Measurements from ENCODE around the gene RAD51C. TPM values are rescaled to one million over a fixed set of nuclear protein-coding genes. Genes with fewer than 3 reads are reported as not detected.

RAD51C gene
- total RNA-seq, 2 donors from 2014 or later, result 24.3 to 29.3 TPM

- Histone ChIP-seq H3K4me1 (peaks cover 0 to 13% of the 10 kb centered on the region in 2 donors), H3K27ac (peak within 1 kb of the TSS in 1 of 2 donors; percentile 26), H3K9me3 (no peaks in the 10 kb centered on the region), H3K4me3 (peak within 1 kb of the TSS; percentile 70 to 71), H3K27me3 (no peaks in the 10 kb centered on the region), H3K36me3 (no peaks in the 10 kb centered on the region)
- DNase-seq (ENCODE audit: low spot score), result no peak
- no peak for TF ChIP-seq CTCF (IDR thresholded peaks at IDR 0.05)
Measured at GRCh38 chr17:58755577-58756245, 63.3 kb downstream of the RAD51C start, which contains the start of gene PPM1E. PPM1E (plus strand) TSS chr17:58755854.

DNA sequence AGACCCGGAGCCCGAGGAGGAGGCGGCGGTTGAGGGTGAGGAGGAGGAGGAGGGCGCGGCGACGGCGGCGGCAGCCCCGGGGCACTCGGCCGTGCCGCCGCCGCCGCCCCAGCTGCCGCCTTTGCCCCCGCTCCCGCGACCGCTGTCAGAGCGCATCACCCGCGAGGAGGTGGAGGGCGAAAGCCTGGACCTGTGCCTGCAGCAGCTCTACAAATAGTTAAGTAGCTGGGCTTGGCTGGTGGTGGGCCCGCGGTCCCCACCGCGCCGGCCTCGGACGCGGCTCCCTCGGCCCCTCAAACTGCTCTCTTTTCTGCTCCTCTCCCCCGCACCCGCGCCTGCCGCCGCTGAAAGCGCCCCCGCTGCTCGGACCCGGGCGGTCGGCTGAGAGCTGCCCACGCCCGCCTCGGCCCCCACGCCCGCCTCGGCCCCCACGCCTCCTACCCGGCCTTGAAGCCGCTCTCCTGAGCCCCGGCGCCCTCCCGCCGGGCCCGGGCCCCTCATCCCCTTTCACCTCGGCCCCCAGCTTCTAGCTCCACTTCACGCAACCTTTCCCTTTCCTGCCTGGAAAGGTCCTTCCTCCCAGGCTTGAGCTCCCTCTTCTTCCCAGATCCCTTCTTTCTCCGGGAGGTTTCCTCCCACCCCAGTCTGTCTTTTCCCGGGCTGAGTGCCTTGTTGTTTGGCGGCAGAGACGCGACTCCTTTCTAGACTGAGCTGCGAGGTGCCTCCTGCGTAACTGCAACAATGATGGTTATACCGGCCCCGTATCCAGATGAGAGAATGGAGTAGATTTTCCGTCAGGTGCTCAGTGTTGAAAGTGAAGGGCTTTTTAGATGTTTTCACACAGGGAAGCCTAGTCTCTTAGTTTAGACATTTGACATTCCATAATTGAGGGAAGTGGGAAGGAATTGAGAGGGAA, 64.1 kb downstream of the RAD51C start:
- H3K27ac ChIP-seq, result peak overlapping the region in 1 of 2 donors; percentile 26
- H3K9me3 ChIP-seq, result no peaks in the 10 kb centered on the region
- H3K4me1 ChIP-seq, result peaks cover 0 to 13% of the 10 kb centered on the region in 2 donors
- H3K36me3 ChIP-seq, result no peaks in the 10 kb centered on the region
- no peak for TF ChIP-seq CTCF (IDR thresholded peaks at IDR 0.05)
- peak overlapping the region; percentile 70 to 71 for H3K4me3 ChIP-seq
- H3K27me3 ChIP-seq, result no peaks in the 10 kb centered on the region
- DNase-seq (ENCODE audit: low spot score), result no peak

GRCh38 chr17:58757162-58757613, 64.8 kb downstream of the RAD51C start:
- TF ChIP-seq CTCF (IDR thresholded peaks at IDR 0.05), result no peak
- no peaks in the 10 kb centered on the region for H3K36me3 ChIP-seq
- no peak overlapping the region for H3K27ac ChIP-seq
- DNase-seq (ENCODE audit: low spot score), result no peak
- no peaks in the 10 kb centered on the region for H3K27me3 ChIP-seq
- peak overlapping the region; percentile 70 to 71 for H3K4me3 ChIP-seq
- H3K4me1 ChIP-seq, result peaks cover 0 to 13% of the 10 kb centered on the region in 2 donors
- H3K9me3 ChIP-seq, result no peaks in the 10 kb centered on the region

DNA sequence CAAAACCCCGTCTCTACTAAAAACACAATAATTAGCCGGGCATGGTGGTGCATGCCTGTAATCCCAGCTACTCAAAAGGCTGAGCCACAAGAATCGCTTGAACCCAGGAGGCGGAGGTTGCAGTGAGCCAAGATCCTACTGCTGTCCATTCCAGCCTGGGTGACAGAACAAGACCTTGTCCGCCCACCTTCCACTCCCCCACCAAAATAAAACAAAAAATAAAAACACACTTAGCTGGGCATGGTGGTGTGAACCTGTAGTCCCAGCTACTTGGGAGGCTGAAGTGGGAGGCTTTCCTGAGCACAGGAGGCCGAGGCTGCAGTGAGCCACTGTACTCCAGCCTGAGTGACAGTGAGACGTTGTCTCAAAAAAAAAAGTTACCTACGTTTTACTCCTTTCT, 66.5 kb downstream of the RAD51C start:
- H3K27ac ChIP-seq, result no peak overlapping the region
- H3K36me3 ChIP-seq, result no peaks in the 10 kb centered on the region
- DNase-seq (ENCODE audit: low spot score), result no peak
- no peaks in the 10 kb centered on the region for H3K27me3 ChIP-seq
- H3K4me1 ChIP-seq, result peaks cover 0 to 13% of the 10 kb centered on the region in 2 donors
- no peak for TF ChIP-seq CTCF (IDR thresholded peaks at IDR 0.05)
- H3K4me3 ChIP-seq, result no peak overlapping the region
- H3K9me3 ChIP-seq, result no peaks in the 10 kb centered on the region

DNA sequence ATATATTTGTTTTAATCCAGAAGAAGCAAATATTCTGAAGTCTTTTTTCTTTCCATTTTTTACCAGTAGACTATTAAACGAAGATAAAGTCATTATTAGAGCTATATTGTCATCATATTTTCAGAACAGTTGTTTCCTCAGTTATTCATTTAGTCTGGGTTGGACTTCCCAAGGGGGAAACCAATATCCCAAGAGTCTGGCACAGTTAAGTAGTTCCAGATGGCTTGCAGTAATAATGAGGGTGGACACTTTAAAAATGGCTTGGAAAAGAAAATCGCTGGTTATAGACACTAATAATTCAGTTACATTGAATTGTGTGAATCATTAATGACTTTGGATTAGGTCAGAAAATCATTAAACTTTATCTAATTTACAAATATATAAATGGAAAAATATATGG, 67.1 kb downstream of the RAD51C start:
- Histone ChIP-seq H3K36me3 (no peaks in the 10 kb centered on the region), H3K27ac (no peak overlapping the region), H3K4me3 (no peak overlapping the region), H3K27me3 (no peaks in the 10 kb centered on the region), H3K4me1 (peaks cover 0 to 13% of the 10 kb centered on the region in 2 donors), H3K9me3 (no peaks in the 10 kb centered on the region)
- no peak for TF ChIP-seq CTCF (IDR thresholded peaks at IDR 0.05)
- no peak for DNase-seq (ENCODE audit: low spot score)

All from right atrium auricular region (tissue), 2 donors.